GM10847 (cell line): ENCODE measurements around the gene DCHS1.

Source experiments
- POLR2A ChIP-seq: IDR thresholded peaks from 2 replicates; pipeline ENCODE4 v1.6.1; 2011; ENCODE audit not compliant: insufficient read length; ENCODE audit errors: extremely low read depth

Gene DCHS1

DNA sequence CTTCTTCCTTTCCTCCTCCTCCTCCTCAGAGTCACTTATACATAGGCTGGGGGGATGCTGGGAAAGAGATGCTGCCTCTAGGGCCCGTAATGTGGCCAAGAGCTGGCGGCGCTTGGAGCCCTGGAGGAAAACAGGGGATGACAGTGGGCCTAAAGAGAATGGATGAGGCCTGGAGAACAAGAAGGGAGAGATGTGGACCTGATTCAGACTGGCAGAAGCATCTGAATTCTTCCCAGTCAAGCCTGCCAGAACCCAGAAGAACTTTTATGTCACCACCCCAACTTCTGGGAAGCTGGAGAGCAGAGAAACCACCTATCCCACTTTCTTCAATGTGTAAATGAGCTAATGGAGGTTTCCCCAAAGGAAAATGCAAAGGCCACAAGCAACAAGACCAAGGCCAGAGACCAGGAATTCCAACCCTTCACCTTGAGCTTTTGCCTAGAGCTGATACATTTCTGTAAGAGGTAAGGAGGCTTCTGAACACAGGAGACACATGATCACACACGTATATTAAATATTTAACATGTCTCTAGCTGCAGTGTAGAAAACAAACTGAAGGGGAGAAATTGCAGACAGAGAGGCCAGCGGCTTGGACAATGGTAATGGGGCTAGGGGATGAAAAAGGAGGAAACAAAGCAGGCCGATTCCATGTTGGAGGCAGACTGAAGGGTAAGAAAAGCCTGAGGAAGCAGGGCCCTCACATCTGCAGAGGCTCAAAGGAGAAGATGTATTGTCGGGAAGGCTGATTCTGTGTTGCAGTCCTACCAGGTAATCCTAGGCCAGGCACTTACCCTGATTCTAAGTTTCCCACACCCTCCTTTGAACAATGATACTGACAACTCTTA lies 53.3 kb downstream of the DCHS1 start:
- no peak for TF ChIP-seq POLR2A

DNA sequence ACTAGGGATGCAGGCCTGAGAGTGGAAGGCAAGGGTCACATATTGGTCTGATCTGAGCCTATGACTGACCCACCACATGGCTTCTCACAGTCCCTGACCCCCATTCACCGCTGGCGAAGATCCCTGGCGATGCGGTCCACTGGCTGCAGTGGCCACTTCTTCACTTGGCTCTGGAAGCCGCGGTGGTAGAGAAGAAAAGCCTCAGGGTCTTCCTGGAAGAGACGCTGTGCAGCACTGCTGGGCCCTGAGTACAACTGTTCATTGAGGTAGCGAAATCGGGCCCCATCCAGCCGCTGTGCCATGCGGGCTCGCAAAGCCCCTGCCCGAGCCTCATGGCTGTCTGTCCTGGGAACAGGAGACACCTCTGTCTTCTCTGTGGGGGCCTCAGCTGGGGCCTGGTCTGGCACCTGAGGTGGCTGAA lies 54.6 kb downstream of the DCHS1 start:
- TF ChIP-seq POLR2A = no peak

DNA sequence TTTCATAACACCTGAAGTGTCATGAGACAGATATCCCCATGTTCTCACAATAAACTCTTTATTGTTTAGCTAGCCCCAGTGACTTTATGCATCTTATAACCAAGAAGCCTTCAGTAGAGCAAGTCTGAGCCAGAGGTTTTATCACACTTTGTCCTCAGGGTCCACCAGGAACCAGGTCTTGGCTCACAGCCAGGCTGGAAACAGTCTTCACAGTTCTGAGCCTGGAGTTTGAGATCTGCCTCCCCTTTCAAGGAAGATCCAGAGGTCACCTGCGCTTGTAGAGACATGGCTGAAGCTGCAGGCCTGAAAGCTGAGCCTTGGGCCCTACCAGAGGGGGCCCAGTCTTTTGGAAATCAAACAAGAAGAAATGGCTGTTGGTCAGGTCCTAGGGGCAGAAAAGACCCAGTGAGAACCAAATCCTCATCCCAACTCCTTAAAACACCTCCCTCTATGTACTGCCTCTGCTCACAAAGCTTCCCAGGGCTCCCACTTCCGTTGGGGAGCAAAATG lies 55.7 kb downstream of the DCHS1 start:
- TF ChIP-seq POLR2A = no peak

DNA sequence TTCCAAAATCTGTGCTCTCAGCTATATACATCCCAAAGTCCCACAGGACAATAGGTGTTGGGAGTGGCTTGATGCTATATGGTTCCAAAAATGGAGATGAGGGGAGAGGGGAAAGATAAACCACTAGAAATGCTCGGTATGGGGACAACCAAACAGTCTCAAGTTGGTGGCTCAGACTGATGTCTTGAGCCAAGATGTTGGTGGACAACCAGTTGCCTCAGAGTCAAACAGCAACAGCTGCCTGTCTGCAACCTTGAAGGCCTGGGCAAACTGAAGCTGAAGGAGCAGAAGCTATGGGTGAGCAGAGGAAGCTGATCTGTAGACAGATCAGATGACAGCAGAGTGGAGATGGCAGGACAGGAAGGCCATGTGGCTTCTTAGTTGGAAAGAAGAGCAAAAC lies 56.2 kb downstream of the DCHS1 start:
- no peak for TF ChIP-seq POLR2A

DNA sequence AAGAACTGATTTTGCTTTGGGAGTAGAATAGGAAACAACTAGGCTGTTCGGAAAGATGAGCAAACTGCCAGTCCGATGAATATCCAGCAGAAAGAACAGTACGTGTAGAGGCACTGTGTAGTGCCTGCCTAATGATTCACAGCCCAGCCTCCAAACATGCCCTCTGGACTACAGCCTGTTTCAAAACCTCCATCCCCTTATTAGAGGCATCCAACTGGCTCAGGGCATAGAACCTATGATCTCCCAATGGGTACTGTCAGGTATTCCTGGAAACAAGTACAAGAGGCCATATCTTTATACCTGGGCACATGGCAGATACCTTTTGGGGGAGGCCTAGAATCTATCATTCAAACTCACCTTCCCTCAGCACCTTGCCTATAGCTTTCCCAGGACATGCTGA lies 57.1 kb downstream of the DCHS1 start:
- no peak for TF ChIP-seq POLR2A

DNA sequence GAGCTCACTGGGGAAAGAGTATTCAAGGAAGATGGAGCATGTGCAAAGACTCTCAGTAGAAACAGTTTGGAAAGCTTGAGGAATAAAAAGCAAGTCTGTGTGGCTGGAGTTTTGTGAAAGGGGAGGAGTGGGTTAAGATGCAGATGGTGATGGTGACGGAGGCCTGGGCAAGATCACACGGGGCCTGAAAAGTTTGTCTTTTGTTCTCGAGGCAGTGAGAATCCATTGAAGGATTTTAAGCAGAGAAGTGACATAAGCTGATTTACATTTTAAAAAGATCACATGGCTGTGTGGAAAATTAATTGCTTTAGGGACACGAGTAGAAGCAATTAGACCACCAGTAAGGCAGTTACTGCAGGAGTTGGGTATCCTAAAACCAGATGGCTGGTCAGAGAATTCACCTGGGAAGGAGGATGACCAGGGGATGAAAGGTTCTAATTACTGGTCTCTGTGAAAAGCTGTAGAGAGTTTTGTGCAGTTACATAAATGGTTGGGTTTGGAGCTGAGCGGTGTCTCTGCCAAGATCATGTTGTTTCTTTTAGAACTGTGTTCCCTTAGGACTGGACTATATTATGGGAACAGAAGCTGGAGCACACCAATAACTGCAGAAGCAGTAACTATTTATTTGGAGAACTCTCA lies 59.3 kb downstream of the DCHS1 start:
- TF ChIP-seq POLR2A = no peak

DNA sequence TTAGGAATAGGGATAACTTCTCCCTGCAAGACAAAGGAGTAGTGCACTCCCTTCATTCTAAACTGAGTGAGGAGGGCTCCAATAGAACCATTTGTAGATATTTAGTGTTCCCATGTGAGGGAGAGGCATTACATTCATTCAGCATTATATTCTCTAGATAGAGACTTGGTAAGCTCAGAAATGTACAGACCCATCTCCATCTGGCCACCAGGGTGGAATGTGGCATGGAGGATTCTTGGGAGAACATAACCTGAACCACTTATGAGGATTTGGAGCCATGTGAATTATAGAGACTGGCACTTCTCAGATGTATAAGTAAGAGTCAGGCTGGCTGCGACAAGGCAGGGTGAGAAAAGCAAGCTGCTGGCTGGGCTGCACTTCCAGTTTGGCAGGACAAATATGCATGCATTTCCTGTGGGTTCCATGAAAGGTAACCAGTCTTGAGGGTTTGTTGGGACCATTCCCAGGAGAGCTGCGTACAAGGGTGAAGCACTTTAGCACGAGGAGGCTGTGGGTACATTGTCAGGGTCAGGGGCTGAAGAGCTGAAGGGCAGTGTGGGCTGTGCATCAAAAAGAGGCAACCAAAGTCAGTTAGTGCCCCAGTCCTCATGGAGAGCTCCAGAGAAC lies 61.4 kb downstream of the DCHS1 start:
- TF ChIP-seq POLR2A = no peak

DNA sequence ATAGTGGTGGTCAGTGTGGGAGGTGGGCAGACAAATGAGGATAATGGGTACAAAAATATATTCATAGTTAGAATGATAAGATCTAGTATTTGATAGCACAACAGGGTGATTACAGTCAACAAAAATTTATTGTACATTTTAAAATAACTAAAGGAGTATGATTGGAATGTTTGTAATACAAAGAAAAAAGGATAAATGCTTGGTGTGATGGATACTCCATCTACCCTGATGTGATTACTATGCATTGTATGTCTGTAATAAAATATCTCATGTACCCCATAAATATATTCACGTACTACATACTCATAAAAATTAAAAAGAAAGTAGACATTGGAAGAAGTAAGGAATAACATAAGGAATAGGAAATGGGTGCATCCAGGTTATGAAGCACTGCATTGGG lies 67.6 kb downstream of the DCHS1 start:
- TF ChIP-seq POLR2A = no peak

DNA sequence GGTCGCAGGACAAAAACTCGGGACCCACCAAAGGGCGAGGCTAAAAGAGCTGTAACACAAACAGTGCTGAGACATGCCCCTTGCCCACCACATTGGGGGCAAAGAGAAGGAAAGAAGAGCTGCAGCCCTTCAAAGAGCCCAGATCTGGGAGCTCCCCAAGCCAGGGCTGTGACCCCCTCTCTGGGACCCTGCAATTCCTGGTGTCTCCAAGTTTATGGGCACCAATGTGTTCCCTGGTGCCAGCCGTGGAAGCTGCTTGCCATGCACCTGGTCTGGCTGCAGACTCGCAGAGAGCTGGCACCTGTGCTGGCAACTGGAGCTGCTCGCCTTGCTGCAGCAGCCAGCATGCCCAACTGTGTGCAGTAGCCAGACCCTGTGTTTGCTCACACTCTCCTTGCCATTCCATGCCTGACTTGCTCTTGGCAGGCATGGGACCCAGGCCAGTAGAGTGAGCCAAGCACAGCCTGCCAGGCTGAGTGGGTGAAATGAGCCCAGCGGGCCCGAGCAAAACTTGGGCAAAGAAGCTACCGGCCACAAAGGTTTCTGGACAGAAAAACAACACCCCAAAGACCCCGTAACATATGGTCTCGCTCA lies 68.2 kb downstream of the DCHS1 start:
- TF ChIP-seq POLR2A = no peak

DNA sequence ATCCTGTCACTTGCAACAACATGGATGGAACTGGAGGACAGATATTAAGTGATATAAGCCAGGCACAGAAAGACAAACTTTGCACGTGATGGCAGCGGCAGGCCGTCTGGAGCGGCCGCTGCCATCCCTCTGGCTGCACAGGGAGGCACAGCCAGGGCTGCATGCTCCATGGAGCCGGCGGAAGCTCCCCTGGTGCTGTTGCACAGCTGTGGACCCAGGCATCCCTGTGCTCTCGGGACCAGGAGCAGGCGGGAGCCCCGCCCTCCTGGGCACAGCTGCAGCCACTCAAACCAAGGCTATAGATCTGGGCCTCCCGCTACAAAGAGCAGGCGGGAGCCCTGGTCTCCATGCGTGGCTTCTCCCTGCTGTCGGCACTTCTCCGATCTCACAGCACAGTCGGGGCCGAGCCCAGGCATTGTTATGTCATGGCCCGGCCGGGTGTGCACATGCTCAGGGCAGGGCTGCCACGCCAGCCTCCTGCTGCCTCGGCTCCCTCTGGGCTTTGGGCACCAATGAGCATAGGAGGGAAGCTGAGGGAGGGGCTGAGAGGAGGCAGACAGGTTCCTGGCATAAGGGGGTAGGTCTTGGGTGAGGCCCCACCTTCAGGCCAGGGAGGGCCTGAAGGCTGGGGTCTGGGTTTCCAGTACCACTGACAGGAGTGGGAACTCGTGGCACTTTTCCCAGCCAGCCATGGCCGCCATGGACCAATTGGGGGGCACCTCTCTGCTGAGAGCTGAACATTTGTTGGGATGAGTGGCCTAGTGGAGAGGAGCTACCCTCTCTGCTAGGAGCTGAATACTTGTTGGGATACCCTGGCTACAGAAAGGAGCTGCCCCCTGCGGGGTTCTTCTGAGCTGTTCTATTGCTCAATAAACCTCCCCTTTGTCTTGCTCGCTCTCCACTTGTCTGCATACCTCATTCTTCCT lies 68.9 kb downstream of the DCHS1 start:
- no peak for TF ChIP-seq POLR2A

DNA sequence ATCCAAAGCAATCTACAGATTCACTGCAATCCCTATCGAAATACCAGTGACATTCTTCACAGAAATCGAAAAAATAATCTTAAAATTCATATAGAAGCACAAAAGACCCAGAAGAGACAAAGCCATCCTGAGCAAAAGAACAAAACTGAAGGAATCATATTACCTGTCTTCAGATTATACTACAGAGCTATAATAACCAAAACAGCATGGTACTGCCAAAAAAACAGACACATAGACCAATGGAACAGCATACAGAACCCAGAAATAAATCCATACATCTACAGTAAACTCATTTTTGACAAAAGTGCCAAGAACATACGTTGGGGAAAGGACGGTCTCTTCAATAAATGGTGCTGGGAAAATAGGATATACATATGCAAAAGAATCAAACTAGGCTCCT lies 71.1 kb downstream of the DCHS1 start:
- no peak for TF ChIP-seq POLR2A

DNA sequence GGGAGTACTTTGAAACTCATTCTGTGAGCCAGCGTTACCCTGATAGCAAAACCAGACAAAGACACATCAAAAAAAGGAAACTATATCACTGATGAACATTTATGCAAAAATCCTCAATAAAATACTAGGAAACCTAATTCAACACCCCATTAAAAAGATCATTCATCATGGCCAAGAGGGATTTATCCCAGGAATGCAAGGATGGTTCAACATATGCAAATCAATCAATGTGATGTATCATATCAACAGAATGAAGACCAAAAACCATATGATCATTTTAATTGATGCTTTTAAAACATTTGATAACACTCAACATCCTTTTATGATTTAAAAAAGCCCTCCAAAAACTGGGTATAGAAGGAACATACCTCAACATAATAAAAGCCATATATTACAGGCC lies 72.0 kb downstream of the DCHS1 start:
- TF ChIP-seq POLR2A = no peak

DNA sequence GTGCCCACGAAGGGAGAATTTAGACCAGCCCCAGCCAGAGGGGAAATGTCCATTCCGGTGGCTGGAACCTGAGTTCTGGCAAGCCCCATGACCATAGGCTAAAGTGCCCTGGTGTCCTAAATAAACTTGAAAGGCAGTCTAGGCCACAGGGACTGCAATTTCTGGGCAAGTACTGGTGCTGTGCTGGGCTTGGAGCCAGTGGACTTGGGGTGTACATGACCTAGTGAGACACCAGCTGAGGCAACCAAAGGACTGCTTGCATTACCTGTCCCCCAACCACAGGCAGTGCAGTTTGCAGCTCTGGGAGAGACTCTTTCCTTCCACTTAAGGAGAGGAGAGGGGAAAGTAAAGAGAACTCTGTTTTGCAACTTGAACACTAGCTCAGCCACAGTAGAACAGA lies 75.9 kb downstream of the DCHS1 start:
- TF ChIP-seq POLR2A = no peak

DNA sequence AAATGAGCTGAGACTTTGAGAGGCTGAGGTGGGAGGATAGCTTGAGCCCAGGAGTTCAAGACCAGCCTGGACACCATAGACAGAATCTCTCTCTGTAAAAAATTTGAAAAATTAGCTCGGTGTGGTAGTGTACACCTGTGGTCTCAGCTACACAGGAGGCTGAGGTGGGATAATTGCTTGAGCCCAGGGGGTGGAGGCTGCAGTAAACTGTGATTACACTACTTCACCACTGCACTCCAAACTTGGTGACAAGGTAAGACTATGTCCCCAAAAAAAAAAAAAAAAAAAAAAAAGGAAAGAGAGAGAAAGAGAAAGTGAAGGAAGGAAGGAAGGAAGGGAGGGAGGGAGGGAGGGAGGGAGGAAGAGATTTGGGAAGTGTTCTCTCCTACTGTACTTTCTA lies 77.5 kb downstream of the DCHS1 start:
- TF ChIP-seq POLR2A = no peak
